Adipose tissue (tissue), 3 donors: Measurements from ENCODE around the gene RAB33B. TPM values are rescaled to one million over a fixed set of nuclear protein-coding genes. Genes with fewer than 3 reads are reported as not detected.
"Not testable (repeated sequence)": the region's sequence is repeated elsewhere in the genome, so short reads cannot be mapped to it uniquely, and the experiment has no call there.

Experiments
- H3K27ac ChIP-seq: one replicate; pipeline ENCODE4 v1.5.1; 2013; ENCODE audit warnings: low read depth, low read length
- WGBS, 3 donors: extraction: QIAGEN DNeasy Blood & Tissue Kit; methylation state at CpG; one replicate each; pipeline ENCODE4 v1.1.7; 2013; 5-methylcytosine and 5-hydroxymethylcytosine counted together
- polyA plus RNA-seq, 3 donors: library from polyadenylated mRNA; stranded (reverse); fragments of 200-250 nt; gene quantifications; one replicate each; pipeline ENCODE4 v1.2.3, GENCODE V29; 2013
- donor health status: healthy with polysubstance abuse.
- donor health status: Bipolar disorder and iron deficiency.
- donor health status: healthy.

The RAB33B gene
- polyA plus RNA-seq, 3 donors: 3.8 to 4.7 (median 4.5) TPM

- WGBS, 3 donors: 56 to 98% (median 91%) methylated on average over 1 of the region's 1 CpG
- no peak overlapping the region for H3K27ac ChIP-seq
Observed at GRCh38 chr4:139458543-139458942, 4.6 kb downstream of the RAB33B start.

DNA sequence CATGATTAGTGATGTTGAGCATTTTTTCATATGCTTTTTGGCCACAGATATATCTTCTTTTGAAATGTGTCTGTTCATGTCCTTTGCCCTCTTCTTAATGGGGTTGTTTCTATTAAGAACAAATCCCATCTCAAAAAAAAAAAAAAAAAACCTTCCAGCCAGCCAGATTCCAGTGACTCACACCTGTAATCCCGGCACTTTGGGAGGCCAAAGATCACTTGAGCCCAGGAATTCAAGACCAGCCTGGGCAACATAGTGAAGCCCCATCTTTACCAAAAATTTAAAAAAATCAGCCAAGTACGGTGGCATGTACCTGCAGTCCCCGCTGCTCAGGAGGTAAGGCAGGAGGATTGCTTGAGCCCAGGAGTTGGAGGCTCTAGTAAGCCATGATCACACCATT is 5.1 kb downstream of the RAB33B start:
- no peak overlapping the region for H3K27ac ChIP-seq
- 70 to 89% (median 86%) methylated on average over 3 of the region's 3 CpGs for WGBS, 3 donors

- no peak overlapping the region for H3K27ac ChIP-seq
- WGBS, 3 donors: 85 to 96% (median 95%) methylated on average over 3 of the region's 3 CpGs
Observed at GRCh38 chr4:139460565-139460964, 6.6 kb downstream of the RAB33B start.

GRCh38 chr4:139461022-139461628 is 7.2 kb downstream of the RAB33B start:
- 60 to 74% (median 69%) methylated on average over 5 of the region's 5 CpGs for WGBS, 3 donors

GRCh38 chr4:139464512-139464911 is 10.6 kb downstream of the RAB33B start:
- WGBS, 3 donors: 96 to 98% (median 97%) methylated on average over 5 of the region's 5 CpGs
- not testable (repeated sequence) for H3K27ac ChIP-seq

More at GRCh38 chr4:139461022-139461628, 7.2 kb downstream of the RAB33B start:
- H3K27ac ChIP-seq: no peak overlapping the region

DNA sequence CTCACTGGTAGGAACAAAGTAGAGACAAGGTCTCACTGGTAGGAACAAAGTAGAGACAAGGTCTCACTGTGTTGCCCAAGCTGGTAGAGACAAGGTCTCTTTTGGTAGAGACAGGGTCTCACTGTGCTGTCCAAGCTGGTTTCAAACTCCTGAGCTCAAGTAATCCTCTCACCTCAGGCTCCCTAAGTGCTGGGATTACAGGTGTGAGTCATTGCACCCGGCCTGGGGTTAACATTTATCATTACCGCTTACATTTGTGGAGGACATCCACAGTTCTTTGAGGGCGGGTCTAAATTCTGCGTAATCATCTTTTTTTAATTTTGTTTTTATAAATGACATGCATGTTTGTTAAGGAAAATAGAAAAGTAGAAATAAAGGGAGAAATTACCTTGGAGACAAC is 12.0 kb downstream of the RAB33B start:
- H3K27ac ChIP-seq: no peak overlapping the region
- 60 to 71% (median 70%) methylated on average over 4 of the region's 4 CpGs for WGBS, 3 donors

GRCh38 chr4:139468756-139469155 is 14.8 kb downstream of the RAB33B start:
- H3K27ac ChIP-seq: not testable (repeated sequence)

- H3K27ac ChIP-seq: no peak overlapping the region
- WGBS, 3 donors: 80 to 98% (median 97%) methylated on average over 2 of the region's 2 CpGs
Observed at GRCh38 chr4:139469216-139469615, 15.3 kb downstream of the RAB33B start.

DNA sequence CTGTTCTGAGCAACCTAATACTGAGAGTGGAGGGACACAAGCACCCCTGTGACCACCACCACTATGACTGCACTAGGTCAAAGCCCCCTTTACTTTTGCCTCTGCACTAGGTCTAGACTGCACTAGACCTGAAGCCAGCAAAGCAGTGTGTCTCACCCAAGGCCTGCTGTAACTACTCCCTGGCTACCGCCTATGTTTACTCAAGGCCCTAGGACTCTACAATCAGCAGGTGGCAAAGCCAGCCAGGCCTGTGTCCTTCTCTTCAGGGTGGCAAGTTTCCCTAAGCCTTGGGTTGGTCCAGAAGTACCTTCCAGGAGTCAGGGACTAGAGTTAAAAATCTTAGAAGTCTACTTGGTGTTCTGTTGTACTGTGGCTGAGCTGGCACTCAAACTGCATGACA is 15.9 kb downstream of the RAB33B start:
- H3K27ac ChIP-seq: no peak overlapping the region
- WGBS, 3 donors: 33 to 96% (median 89%) methylated on average over 1 of the region's 1 CpG

- no peak overlapping the region for H3K27ac ChIP-seq
Observed at GRCh38 chr4:139470295-139470694, 16.4 kb downstream of the RAB33B start.

DNA sequence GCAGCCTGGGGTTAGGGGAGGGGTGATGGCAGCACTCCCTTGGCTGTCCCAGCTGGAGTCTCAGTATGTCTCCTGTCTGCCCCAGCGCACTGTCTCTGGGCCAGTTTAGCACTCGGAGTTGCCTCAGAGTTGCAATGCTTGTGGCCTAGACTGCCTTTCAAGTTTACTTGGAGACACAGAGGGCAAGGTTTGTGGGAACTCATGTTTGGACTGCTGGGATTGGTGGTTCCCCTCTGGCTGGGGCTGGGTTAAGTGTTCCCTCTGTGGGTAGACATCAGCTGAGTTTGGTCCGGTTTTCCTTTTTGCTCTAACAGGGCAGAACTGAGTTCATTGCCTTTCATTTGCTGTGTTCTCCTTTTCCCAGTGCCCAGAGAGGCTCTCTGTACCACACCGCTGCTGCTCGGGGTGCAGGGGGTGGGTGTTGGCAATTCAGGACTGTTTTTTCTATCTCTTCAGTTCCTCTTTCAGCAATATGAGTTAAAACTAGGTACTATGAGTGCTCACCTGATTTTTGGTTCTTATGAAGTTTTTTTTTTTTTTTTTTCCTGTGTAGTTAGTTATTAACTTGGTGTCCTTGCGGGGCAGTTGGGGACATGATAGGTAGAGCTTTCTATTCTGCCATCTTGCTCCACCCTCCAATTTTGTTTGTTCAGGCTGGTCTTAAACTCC is 17.2 kb downstream of the RAB33B start:
- H3K27ac ChIP-seq: no peak overlapping the region
- WGBS, 3 donors: 79 to 94% (median 94%) methylated on average over 6 of the region's 6 CpGs

GRCh38 chr4:139472852-139473251 is 18.9 kb downstream of the RAB33B start:
- H3K27ac ChIP-seq: no peak overlapping the region
- WGBS, 3 donors: 76 to 84% (median 82%) methylated on average over 3 of the region's 3 CpGs

DNA sequence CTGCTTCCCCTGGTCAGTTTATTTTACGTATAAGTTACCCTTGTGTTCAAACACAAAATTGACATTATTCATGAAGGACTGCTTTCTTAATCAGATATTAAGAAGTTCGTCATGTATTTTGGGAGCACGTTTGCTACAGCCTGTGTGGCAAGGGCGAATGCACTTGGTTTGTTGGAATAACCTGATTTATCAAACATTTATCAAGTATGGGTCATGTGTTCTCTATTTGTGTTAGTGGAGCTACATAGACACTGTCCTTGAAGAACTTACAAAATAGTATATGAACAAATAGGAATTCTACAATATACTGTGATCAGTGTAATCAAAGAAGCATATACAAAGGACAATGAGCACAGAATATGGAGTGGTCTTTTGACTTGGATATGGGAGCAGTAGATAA is 22.4 kb downstream of the RAB33B start:
- H3K27ac ChIP-seq: no peak overlapping the region
- 47 to 95% (median 86%) methylated on average over 4 of the region's 4 CpGs for WGBS, 3 donors

GRCh38 chr4:139481465-139481864 is 27.5 kb downstream of the RAB33B start:
- 29 to 61% (median 35%) methylated on average over 1 of the region's 1 CpG for WGBS, 3 donors
- H3K27ac ChIP-seq: no peak overlapping the region

- 95 to 99% (median 95%) methylated on average over 3 of the region's 3 CpGs for WGBS, 3 donors
- no peak overlapping the region for H3K27ac ChIP-seq
Observed at GRCh38 chr4:139483000-139483399, 29.1 kb downstream of the RAB33B start.

DNA sequence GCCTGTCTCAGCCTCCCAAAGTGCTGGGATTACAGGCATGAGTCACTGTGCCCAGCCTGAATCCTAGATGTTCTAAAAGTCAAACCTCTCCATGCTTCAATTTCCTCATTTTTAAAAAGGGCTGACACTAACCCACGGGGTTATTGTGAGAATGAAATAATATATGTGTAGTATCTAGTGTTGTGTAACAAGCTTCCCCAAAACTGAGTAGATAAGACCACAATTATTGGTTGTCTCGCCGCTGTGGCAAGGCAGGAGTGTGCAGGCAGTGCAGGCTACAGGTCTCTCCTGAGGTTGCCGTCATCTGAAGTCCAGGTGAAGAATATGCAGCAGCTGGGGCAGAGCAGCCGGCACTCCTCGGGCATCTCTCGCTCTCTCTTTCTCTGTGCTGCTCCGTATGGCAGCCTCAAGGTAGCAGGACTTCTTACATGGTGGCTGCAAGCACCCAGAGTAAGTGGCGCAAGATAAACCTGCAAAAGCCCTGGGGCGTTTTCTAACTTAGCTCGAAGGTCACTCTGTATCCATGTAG is 30.9 kb downstream of the RAB33B start:
- 53 to 76% (median 74%) methylated on average over 10 to 11 of the region's 11 CpGs for WGBS, 3 donors
- no peak overlapping the region for H3K27ac ChIP-seq

- H3K27ac ChIP-seq: no peak overlapping the region
- WGBS, 3 donors: 96 to 97% (median 96%) methylated on average over 3 of the region's 3 CpGs
Observed at GRCh38 chr4:139488442-139488841, 34.5 kb downstream of the RAB33B start.

GRCh38 chr4:139489638-139490037 is 35.7 kb downstream of the RAB33B start:
- H3K27ac ChIP-seq: no peak overlapping the region

DNA sequence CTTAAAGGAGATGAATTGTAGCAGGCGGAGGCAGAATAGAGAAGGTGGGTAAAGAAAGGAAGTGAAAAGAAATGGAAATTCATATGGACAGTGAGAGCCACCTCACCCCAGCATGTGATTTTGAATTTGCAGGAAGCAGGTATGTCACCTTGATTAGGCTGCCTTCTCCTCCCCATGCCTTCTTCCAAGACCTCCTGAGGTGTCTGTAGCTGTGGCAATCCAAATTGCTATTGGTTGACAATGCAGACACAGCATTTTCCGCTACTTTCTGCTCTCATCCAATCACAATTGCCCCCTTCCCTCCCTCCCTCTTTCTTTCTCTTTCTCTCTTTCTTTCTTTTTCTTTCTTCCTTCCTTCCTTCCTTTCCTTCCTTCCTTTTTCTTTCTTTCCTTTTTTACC is 38.5 kb downstream of the RAB33B start:
- no peak overlapping the region for H3K27ac ChIP-seq
- WGBS, 3 donors: 92 to 100% (median 98%) methylated on average over 2 of the region's 2 CpGs

GRCh38 chr4:139493176-139493575 is 39.3 kb downstream of the RAB33B start:
- WGBS, 3 donors: 65 to 91% (median 88%) methylated on average over 4 of the region's 4 CpGs
- H3K27ac ChIP-seq: no peak overlapping the region
